Activated CD4-positive, alpha-beta T cell treated with anti-CD3 and anti-CD28 coated beads for 24 hours (primary cell): Measurements from ENCODE around the gene ENO3.

Experiments
- DNase-seq, 2 donors: peaks; one replicate each; pipeline ENCODE4 v3.0.0-alpha.2; 2020; ENCODE audit warnings: low read depth in 2 of 2

The ENO3 gene

DNA sequence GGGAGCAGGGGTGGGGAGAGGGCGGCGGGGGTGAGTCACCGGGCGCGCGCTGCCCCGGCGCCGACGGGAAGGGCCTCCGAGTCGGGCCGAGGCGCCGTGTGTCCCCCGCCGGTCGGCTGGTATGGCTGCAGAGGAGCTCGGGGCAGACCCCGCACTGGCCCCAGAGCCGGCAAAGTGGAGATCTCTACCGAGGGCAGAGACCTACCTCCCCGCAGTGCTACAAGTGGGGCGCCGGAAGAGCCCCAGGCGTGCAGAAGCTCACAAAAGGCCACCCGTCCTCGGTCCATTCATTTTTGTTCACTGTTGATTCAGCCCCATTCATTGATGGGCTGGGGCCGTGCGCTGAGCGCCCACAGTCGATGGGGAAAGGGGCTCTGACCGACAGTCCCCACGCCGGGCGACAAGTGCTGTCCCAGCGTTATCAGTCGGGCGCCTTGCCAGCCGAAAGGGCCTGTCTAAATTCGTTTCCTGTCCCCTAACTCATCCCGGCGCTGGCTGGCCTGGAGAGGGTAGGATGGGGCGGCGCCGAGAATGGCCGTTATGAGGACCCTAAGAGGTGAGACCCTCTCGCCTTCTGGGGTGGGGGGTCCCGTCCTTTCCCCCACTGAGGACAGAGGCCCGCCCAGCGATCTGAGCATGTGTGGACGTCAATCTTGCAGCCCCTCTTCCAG lies 709 bp upstream of the ENO3 start:
- no peak for DNase-seq

DNA sequence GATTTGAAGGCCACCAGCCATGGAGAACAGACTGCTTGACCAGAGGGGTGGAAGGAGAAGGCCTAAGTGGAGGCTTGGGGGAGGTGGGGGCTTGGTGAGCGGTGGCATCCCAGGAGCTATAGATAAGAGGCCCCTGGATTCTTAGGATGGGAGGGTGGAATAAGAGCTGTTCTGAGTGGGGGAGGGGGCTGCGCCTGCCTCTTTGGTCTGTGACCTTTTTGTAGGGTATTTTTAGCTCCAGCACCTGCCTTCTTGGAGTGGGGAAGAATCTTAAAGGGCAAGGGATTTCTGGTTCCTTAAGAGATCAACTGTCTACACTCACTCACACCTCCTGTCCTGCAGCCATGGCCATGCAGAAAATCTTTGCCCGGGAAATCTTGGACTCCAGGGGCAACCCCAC lies 567 bp downstream of the ENO3 start:
- DNase-seq: no peak

DNA sequence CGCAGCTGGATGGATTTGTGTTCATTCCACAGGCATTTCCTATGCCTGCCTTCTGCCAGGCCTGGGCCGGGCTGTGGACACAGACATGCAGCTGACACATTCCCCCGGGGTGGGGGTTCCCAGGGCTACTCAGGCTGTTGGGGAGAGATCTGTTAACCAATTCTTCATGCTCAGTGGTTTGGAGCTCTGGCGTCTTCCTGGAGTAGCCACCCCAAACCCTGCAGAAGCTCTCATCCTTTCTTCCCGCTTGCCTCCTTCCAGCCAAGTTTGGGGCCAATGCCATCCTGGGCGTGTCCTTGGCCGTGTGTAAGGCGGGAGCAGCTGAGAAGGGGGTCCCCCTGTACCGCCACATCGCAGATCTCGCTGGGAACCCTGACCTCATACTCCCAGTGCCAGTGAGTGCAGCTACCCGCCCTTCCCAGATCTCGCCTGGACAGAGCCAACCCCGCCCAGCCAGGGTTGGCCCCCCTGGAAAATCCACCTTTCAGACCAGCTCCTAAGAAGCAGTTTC lies 2.6 kb downstream of the ENO3 start:
- DNase-seq: no peak

DNA sequence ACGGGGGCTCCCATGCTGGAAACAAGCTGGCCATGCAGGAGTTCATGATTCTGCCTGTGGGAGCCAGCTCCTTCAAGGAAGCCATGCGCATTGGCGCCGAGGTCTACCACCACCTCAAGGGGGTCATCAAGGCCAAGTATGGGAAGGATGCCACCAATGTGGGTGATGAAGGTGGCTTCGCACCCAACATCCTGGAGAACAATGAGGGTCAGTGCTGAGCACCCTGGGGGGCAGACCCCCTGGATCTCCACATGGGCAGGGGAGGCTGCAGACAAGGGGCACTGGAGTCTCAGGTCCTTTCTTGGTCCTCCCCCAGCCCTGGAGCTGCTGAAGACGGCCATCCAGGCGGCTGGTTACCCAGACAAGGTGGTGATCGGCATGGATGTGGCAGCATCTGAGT lies 4.2 kb downstream of the ENO3 start:
- no peak for DNase-seq

DNA sequence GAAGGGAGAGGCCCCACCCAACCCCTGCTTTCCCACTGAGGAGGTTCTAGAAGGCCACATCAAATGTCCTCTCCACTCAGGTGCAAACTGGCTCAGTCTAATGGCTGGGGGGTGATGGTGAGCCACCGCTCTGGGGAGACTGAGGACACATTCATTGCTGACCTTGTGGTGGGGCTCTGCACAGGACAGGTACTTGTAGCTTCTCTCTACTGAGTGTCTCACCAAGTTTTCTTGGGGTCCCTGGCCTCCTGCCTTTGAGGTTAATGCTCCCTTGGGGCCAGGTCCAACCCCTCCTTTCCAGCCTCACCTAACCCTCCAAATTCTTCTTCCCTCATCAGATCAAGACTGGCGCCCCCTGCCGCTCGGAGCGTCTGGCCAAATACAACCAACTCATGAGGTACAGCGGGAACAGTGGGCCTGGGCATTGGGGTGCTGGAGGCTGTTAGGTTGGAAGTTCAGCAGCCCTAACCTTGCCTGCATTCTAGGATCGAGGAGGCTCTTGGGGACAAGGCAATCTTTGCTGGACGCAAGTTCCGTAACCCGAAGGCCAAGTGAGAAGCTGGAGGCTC lies 5.7 kb downstream of the ENO3 start:
- no peak for DNase-seq

DNA sequence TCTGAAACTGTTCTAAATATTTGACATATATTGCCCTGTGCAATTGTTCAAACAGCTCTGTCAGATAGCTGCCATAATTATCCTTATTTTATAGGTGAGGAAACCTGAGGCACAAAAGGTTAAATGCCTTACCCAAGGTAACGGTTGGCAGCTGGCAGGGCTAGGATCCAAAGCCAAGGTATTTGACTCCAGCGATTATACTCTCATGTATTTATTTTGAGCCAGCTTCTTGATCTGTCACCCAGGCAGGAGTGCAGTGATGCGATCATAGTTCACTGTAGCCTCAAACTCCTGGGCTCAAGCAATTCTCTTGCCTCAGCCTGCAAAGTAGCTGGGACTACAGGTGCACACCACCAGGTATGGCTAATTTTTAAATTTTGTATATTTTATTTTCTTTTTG lies 7.2 kb downstream of the ENO3 start:
- no peak for DNase-seq

DNA sequence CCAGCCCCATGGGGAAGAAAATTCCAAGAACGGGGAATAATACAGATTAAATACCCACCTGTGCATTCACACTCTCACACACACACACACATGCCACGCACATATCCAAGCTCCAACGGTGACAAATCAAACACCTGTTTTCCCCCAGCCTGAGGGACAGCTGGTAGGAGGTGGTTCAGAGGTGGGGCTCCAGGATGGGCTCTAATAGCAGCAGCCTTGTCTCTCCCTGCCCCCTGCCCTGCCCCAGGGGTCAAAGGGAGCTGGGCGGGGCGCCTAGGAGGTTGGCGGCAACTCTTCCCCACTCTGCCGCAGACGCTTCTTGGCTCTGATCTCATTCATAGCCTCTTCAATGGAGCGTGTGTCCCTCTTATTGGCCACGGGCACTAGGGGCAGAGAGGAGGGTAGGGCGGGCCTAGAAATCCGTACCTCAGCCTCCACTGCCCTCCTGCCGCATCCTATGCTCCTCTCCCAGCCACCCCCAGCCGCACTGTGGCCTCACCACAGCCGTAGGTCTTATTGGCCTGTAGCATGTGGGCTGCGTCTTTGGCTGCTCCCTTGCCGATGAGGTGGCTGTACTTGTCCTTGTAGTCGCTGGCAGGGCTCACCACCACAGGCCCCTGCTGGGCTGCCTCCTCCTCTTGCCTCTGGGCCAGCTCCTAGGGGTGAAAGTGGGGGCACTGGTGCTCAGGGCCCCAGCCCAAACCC lies 8.5 kb downstream of the ENO3 start:
- DNase-seq: no peak

DNA sequence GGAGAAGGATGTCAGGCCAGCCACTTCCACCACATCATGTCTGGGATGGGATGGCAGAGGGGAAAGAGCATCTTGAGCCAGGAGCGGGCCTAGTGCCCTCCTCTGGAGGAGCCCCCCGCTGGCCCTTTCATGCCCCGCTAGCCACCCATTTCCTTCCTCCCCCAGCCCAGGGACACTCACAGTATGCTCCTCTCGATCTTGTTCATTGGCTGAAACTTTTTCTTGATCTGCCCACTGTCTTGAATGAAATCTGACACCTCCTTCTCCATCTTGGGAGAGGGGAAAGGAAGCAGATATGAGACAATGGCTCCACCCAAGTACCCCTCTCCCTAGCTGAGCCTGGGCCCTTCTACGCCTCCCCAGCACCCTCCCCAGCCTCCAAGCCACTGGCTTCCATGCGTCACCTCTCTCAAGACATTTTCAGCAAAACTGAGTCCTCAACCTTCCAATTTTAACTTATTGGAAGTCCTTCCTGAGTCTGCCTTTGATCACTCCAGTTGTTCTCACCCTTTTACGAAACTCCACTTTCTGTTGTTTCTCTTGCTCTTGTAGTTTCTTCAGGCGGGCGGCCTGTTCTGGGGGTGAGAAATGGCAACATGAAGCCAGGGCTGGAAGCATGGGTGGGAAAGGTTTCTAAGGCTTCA lies 9.5 kb downstream of the ENO3 start:
- DNase-seq: no peak

DNA sequence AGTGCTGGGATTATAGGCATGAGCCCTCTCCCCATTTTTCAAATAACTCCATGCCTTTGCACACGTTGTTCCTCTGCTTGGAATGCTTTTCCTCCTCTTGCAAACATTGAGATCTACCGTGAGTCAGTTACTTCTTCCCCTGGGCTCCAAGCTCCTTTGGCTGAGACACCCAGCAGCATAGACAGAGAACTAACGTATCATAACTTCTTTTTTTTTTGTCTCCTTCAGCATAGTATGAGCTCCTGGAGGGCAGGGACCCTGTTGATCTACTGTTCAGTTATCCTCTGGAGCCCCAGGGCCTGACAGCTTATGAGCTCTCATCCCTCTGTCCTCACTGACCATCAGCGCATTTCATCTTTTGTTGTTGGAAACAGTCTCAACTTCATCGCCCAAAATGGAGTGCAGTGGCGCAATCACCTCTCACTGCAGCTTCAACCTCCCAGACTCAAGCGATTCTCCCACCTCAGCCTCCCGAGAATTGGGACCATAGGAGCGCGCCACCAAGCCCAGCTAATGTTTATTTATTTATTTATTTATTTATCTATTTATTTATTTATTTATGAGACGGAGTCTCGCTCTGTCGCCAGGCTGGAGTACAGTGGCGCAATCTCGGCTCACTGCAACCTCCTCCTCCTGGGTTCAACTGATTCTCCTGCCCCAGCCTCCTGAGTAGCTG lies 14.5 kb downstream of the ENO3 start:
- DNase-seq: no peak

DNA sequence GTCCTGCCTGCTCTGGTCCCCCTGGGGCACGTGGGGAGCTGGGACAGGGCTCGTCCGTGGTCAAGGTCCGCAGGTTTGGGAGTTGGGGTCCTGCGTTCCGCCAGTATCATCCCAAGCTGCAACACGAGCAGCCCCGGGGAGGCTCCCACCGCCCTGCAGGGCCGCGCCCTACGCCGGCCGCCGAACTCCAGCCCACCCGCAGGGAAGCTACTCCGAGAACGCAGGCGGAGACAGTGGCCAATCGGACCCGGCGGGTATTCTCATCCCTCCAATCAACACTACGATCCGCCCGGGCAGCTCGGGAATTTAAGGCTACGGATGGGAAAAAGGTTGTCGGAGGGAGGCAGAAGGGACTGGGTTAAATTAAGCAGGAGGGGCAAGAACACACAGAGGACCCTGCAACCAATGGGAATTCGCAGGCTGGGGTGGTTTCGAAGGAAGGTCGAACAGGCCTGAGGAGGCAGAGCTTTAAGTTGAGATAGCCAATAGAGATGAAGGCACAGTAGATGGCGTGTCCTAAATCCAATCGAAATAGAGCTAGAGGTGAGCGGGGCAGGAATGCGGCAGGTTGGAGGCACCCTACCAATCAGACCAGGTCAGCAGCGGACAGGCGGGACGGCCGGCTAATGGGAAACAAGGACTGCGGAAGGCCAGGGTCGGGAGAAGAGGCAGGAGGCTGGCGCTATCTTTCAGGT lies 16.1 kb downstream of the ENO3 start:
- peak; percentile 84 to 88 for DNase-seq

DNA sequence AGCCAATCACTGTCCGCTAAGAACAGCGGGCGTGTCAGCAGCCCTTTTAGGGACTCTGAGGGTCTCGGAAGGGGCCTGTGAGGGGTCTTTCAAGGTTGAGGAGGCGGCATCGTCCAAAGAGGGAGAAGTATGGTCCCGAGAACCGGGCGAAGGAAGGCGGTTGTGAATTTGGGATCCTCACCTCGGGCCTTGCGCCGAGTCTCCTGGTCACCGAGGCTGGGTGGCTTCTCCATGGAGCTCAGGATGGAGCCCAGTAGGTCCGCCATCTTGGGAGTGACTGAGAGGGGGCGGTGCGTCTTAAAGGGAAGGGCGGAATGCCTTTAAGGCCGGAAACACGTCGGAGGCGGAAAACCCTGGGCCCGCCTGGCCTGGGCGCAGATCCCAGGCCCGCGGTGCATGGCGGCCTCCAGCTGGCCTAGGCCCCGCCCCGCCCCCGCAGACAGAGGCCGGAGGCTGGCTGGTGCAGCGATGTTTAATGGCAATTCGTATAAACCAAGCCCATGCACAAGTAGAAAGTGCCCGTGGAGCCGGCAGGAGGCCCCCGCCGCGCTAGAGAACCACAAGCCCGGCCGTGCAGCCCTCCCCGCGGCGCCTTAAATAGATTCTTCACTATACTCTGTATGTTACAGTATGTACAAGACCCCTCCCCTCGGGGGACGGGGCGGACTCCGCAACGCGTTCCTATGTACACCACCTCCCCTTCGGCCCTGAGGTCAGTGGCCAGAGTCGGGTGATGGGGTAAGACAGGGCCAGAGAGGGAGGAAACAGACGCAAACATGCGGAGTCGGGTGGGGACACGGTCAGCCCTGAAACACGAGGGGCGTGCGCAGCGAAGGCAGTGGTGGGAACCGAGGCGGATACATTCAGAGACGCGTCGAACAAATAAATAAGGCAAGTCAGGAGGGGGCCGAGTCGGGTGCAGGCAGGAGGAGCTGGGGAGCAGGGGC lies 16.9 kb downstream of the ENO3 start, which contains the start of gene SPAG7:
SPAG7 (minus strand) TSS at position 279 of the 947 bp plus-strand sequence; CDS start at position 266, 13 bp downstream.
- DNase-seq: peak; percentile 88 to 90

DNA sequence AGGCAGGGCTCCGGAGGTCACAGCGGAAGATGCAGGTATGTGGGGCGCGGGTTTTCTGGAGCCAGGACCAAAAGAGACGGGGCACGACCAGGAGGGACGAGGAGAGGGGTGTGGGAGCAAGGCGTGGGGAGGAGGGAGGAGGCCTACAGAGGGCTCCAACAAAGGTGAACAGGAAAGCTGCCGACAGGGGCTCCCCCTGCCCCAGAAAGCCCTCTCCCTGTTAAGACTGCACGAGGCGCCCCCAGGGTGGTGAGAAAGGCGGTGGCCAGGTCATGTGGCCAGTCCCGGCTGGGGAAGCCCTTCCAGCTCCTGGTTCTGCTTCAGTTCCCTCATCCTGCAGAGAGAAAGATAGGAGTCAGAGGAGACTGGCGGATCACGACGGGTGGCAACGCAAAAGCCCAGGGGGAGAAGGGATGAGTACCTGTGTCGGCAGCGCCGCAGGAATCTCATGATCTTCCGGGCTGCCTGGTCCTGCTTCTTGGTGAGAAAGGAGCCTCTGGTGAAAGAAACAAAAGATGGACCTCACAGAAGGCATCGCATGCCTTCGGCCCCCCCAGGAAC lies 17.6 kb downstream of the ENO3 start:
- DNase-seq: no peak

DNA sequence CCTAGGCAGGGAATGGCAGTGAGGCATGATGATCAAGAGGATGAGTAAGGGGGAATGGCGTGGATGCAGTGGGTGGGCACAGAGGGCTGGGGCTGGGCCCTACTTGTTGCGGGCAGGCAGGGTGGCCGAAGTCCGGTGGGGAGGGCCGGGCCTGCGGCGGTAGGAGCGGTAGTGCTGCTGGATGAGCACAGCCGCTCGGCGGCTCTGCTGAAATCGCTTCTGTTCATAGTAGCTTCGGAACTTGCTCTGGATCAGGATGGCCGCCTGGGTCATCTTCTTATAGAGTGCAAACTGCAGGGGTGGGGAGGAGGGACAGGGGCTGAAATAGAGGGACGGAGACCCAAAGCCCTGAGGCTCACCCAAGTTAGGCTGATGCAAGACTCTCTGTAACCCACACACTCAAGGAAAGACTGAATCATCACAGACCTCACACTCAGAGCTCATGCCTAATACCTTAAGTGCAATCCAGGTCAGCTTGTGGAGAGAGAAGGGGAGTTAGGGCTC lies 18.2 kb downstream of the ENO3 start:
- DNase-seq: peak in 1 of 2 donors; percentile 44

DNA sequence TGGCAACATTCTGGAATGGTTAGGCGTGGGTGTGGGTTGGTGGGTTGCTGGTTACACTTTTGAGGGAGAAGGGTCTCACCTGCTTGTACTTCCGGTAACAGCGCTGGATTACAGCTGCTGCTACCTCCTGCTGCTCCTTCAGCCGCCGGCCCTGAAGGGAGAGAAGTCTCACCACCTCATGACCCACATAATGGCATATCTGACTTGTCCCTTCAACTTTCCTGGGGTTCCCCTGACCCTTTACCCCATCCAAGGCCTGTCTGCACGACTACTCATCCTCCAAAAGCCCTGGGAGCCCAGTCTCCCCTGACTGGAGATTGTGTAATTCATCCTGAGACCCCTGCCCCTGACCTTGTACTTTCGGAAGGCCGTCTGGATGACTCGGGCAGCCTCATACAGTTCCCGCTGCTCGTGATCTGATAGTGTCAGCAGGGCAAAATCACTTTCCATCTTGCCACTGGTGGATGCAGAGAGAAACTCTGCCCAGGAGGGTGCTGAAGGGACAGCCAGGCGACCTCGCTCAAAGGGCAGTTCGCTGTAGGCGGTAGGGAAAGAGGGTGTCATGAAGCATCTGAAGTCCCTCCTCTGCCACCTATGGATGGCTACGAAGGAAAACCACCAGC lies 18.7 kb downstream of the ENO3 start:
- DNase-seq: no peak

DNA sequence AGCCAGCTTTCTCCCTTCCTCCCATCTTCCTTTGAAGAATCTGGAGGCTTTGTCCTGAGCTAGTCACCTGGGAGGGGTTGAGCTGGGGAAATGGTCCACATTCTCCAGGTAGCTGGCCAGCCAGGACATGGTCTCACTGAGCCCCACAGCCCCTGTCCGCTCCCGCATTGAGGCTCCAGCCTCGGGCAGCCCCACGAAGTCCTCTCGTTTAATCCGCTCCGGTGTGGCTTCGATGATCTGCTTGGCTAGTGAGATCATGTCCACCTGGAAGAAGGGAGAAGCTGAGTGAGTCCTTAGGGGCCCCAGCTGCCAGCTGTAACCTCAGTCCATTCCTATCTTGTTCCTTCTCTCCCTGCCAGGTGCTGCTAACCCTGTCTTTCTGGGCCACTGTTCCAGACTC lies 19.4 kb downstream of the ENO3 start:
- DNase-seq: no peak

DNA sequence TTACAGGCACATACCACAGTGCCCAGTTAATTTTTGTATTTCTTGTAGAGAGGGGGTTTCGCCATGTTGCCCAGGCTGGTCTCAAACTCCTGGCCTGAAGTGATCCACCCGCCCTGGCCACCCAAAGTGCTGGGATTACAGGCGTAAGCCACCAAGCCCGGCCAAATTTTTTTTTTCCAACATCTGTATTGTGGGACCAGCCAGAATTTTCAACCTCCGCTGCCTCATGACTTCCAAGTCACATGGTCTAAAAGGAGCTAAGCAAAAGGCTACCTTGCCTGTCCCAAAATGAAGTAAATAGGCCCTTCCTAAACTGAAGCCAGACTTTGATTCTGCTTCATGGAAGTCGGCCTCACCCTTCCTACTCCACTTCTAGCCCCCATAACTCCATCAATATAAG lies 20.9 kb downstream of the ENO3 start:
- DNase-seq: no peak

DNA sequence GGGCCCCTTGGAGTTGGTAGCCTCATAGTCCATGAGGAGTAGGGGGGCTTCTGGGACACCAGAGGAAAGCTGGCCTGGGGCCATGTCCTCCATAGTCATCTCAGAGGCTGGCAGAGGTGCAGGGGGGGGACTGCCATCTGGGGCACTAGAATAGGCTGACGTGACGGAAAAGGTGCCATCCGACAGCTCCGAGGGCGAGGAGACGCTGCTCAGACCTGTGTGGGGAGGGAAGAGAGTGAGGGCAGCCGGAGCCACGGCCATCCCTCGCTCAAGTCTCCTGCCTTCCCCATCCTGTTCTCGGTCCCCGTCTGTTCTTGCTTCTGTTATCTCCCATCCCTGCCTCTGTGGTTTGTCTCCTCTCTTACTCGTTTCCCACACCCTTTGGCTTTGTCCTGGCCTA lies 21.4 kb downstream of the ENO3 start:
- DNase-seq: no peak

DNA sequence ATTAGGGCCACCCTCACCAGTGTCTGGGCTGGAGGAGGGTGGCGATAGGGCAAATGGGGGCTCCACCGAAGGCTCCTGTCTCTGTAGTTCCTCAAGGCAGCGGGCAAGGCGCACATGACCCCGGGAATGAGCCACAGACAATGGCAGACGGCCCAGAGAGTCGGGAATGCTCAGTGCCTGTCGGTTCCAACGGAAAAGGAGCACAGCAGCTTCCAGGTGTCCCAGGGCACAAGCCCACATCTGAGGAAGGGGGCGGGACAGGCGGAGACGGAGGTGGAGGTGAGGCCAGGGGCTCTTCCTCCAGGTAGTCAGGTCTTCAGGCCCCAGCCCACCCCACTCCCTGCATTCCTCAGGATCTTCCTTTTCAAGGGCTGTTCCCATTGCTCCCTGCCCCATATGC lies 21.8 kb downstream of the ENO3 start:
- no peak for DNase-seq
